ENCODE measurements around the gene UBXN4. TPM values are rescaled to one million over a fixed set of nuclear protein-coding genes. Genes with fewer than 3 reads are reported as not detected.

The UBXN4 gene, protein sequence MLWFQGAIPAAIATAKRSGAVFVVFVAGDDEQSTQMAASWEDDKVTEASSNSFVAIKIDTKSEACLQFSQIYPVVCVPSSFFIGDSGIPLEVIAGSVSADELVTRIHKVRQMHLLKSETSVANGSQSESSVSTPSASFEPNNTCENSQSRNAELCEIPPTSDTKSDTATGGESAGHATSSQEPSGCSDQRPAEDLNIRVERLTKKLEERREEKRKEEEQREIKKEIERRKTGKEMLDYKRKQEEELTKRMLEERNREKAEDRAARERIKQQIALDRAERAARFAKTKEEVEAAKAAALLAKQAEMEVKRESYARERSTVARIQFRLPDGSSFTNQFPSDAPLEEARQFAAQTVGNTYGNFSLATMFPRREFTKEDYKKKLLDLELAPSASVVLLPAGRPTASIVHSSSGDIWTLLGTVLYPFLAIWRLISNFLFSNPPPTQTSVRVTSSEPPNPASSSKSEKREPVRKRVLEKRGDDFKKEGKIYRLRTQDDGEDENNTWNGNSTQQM
- 31.6 to 43.1 TPM (median 38.0 TPM) in 5 replicates for total RNA-seq (2022; extraction: Qiagen RNA extraction)

DNA sequence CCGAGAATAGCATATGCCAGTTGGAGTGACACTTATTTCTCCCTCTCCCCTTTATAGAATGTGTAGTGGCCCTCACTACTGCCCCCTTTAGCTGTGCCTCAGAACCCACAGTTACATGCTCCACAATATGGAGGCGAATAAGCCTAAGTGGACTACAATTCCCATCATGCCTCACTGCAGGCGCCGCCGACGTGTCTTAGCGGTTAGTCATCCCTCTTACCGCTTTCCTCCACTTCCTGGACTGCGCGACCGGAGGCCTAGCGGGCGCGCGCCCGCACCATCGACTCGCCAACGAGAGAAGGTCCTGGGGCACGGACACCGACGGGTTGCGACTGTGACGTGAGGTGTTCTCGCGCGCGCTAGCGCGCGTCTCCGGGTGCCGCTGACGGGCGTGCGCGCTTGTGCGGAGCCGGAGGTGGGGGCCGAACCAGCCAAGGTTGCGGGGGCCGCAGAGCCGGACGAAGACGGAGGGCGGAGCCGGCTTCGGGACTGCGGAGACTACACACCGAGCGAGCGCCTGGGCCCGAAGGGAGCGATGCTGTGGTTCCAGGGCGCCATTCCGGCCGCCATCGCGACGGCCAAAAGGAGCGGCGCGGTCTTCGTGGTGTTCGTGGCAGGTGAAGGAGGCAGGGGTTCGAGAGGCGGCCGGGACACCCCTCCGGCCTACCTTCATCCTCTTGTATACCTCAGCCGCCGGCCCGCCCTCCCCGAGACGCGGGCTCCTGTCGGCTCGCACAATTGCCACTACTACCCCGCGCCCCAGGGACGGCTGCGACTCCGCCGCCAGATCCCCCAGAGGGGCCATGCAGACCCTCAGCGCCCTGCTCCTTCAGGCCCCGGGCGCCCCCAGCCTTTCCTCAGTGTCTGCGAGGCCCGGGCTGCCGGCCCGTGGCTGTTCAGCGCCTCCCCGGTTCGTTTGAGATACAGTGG is at the start of gene UBXN4:
UBXN4 (plus strand) TSS at position 461 of the 930 bp plus-strand sequence; CDS start at position 536, 75 bp downstream.

Other genes starting within 250 kb of the UBXN4 start
- gene ZRANB3, start 210.6 kb upstream of the UBXN4 start, total RNA-seq (2022; extraction: Qiagen RNA extraction): 4.7 to 6.0 TPM (median 5.4 TPM) in 5 replicates
- gene R3HDM1, start 210.4 kb upstream of the UBXN4 start, total RNA-seq (2022; extraction: Qiagen RNA extraction): 18.2 to 24.7 TPM (median 22.9 TPM) in 5 replicates
- 0.03 to 0.08 TPM (median 0.04 TPM) in 4 of 5 replicates, not detected in the other for gene LCT, start 95.3 kb downstream of the UBXN4 start, total RNA-seq (2022; extraction: Qiagen RNA extraction)
- gene MCM6, start 134.6 kb downstream of the UBXN4 start, total RNA-seq (2022; extraction: Qiagen RNA extraction): 43.0 to 55.6 TPM (median 45.1 TPM) in 5 replicates
- 49.8 to 62.6 TPM (median 53.7 TPM) in 5 replicates for gene DARS1, start 243.8 kb downstream of the UBXN4 start, total RNA-seq (2022; extraction: Qiagen RNA extraction)